NCI-H774 (cell line): ENCODE results near the gene EFCAB10.
"Not testable (repeated sequence)": the region's sequence is repeated elsewhere in the genome, so short reads cannot be mapped to it uniquely, and the experiment has no call there.

ENCODE experiments used
- DNase-seq: peaks from one replicate; lab custom pipeline; 2025; lab: John Stamatoyannopoulos, UW

Gene EFCAB10

GRCh38 chr7:105530546-105530945, 50.7 kb downstream of the EFCAB10 start:
- no peak for DNase-seq

GRCh38 chr7:105530126-105530525, 51.2 kb downstream of the EFCAB10 start:
- no peak for DNase-seq

GRCh38 chr7:105527737-105528136, 53.6 kb downstream of the EFCAB10 start:
- not testable (repeated sequence) for DNase-seq

- DNase-seq = no peak
Observed at GRCh38 chr7:105524840-105525239, 56.5 kb downstream of the EFCAB10 start.

- not testable (repeated sequence) for DNase-seq
Observed at GRCh38 chr7:105524423-105524822, 56.9 kb downstream of the EFCAB10 start.

- peak; percentile 88 for DNase-seq
Observed at GRCh38 chr7:105521717-105522463, 59.4 kb downstream of the EFCAB10 start, which contains the start of gene PUS7. Gene PUS7 (minus strand): TSS chr7:105522271. CDS start chr7:105508512, 13,759 bp downstream.

GRCh38 chr7:105521027-105521716, 60.1 kb downstream of the EFCAB10 start:
- peak; percentile 23 for DNase-seq

- DNase-seq = not testable (repeated sequence)
Observed at GRCh38 chr7:105520620-105521019, 60.7 kb downstream of the EFCAB10 start.

GRCh38 chr7:105519353-105519752, 61.9 kb downstream of the EFCAB10 start:
- no peak for DNase-seq

- DNase-seq = not testable (repeated sequence)
Observed at GRCh38 chr7:105515610-105516009, 65.7 kb downstream of the EFCAB10 start.
